Tibial nerve (tissue), 4 donors: Measurements from ENCODE around the gene SHISA6. TPM values are rescaled to one million over a fixed set of nuclear protein-coding genes. Genes with fewer than 3 reads are reported as not detected.

Experiments used
- DNase-seq, 2 donors: peaks; one replicate each; pipeline ENCODE4 v3.0.0-alpha.2; 2019; ENCODE audit warnings: low spot score in 2 of 2
- H3K27ac ChIP-seq, 4 donors: fragments of 200-600 bp; sonication (generic) in 3 of 4; one replicate each; pipeline ENCODE4 v1.5.1; 2017 to 2019; ENCODE audit warnings: mild to moderate bottlenecking in 1 of 4
- H3K27me3 ChIP-seq, 2 donors: fragments of 200-600 bp; sonication (generic) in 1 of 2; one replicate each; pipeline versions ENCODE4 v1.5.1 to v1.6.0; 2017 to 2019
- H3K36me3 ChIP-seq, 3 donors: fragments of 200-600 bp; sonication (generic); one replicate each; pipeline ENCODE4 v1.5.1; 2018 to 2019
- H3K4me1 ChIP-seq, 4 donors: fragments of 200-600 bp; sonication (generic) in 3 of 4; one replicate each; pipeline ENCODE4 v1.5.1; 2017 to 2019
- H3K4me3 ChIP-seq, 4 donors: fragments of 200-600 bp; sonication (generic) in 3 of 4; one replicate each; pipeline ENCODE4 v1.5.1; 2017 to 2019; ENCODE audit warnings: mild to moderate bottlenecking in 1 of 4, moderate library complexity in 1 of 4
- H3K9me3 ChIP-seq, 4 donors: fragments of 200-600 bp; sonication (generic) in 3 of 4; one replicate each; pipeline ENCODE4 v1.5.1; 2017 to 2019
- EP300 ChIP-seq, 2 donors: sonication (generic); formaldehyde crosslinking; IDR thresholded peaks; one replicate each; pipeline ENCODE4 v1.6.1; 2017; ENCODE audit warnings: antibody characterized with exemption in 2 of 2, mild to moderate bottlenecking in 1 of 2
- POLR2A ChIP-seq, 2 donors: fragments of 450-650 bp; IDR thresholded peaks; one replicate each; pipeline ENCODE4 v1.6.1; 2017; ENCODE audit warnings: antibody characterized with exemption in 2 of 2, mild to moderate bottlenecking in 2 of 2, moderate library complexity in 2 of 2
- WGBS, 2 donors: methylation state at CpG; one replicate each; pipeline ENCODE4 v1.1.5; 2018; 5-methylcytosine and 5-hydroxymethylcytosine counted together
- total RNA-seq, 4 donors: library from RNA; depleted of rRNA; stranded (reverse); fragments of >200 nt; gene quantifications; one replicate each; pipeline ENCODE4 v1.1.0, GENCODE V29; 2016
- TF ChIP-seq, protein P1 (sequence below), 5 experiments: fragments of 200-600 bp in 3 of 5; fragments of 450-650 bp in 2 of 5; sonication (generic) in 3 of 5; IDR thresholded peaks; one replicate each; pipeline ENCODE4 v1.5.1; 2016 to 2019; ENCODE audit warnings: antibody characterized with exemption in 5 of 5, mild to moderate bottlenecking in 3 of 5, moderate library complexity in 2 of 5

The SHISA6 gene
- total RNA-seq, 4 donors from 2014 or later, result 10.8 to 28.0 (median 21.9) TPM

GRCh38 chr17:11256877-11257276, 15.9 kb downstream of the SHISA6 start:
- H3K27ac ChIP-seq, result no peak overlapping the region
- no peak for DNase-seq
- peaks cover 0 to 7% (median 0%) of the 10 kb centered on the region in 3 donors for H3K36me3 ChIP-seq
- 48 to 51% methylated on average over 11 of the region's 11 CpGs for WGBS, 2 donors
- H3K9me3 ChIP-seq, result peaks cover 0 to 6% (median 0%) of the 10 kb centered on the region in 4 donors
- no peaks in the 10 kb centered on the region for H3K4me1 ChIP-seq
- no peak overlapping the region for H3K4me3 ChIP-seq
- H3K27me3 ChIP-seq, result no peaks in the 10 kb centered on the region
- TF ChIP-seq EP300 (IDR thresholded peaks at IDR 0.05) (no peak), POLR2A (IDR thresholded peaks at IDR 0.05) (no peak)
- TF ChIP-seq, protein P1, sequence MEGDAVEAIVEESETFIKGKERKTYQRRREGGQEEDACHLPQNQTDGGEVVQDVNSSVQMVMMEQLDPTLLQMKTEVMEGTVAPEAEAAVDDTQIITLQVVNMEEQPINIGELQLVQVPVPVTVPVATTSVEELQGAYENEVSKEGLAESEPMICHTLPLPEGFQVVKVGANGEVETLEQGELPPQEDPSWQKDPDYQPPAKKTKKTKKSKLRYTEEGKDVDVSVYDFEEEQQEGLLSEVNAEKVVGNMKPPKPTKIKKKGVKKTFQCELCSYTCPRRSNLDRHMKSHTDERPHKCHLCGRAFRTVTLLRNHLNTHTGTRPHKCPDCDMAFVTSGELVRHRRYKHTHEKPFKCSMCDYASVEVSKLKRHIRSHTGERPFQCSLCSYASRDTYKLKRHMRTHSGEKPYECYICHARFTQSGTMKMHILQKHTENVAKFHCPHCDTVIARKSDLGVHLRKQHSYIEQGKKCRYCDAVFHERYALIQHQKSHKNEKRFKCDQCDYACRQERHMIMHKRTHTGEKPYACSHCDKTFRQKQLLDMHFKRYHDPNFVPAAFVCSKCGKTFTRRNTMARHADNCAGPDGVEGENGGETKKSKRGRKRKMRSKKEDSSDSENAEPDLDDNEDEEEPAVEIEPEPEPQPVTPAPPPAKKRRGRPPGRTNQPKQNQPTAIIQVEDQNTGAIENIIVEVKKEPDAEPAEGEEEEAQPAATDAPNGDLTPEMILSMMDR (IDR thresholded peaks at IDR 0.05), result no peak

GRCh38 chr17:11264183-11264871, 23.3 kb downstream of the SHISA6 start:
- DNase-seq, result no peak
- no peaks in the 10 kb centered on the region for H3K27me3 ChIP-seq
- no peaks in the 10 kb centered on the region for H3K4me1 ChIP-seq
- no peak overlapping the region for H3K27ac ChIP-seq
- H3K4me3 ChIP-seq, result no peak overlapping the region
- H3K9me3 ChIP-seq, result peaks cover 0 to 38% (median 3%) of the 10 kb centered on the region in 4 donors
- no peak for TF ChIP-seq EP300 (IDR thresholded peaks at IDR 0.05)
- H3K36me3 ChIP-seq, result peaks cover 0 to 28% (median 0%) of the 10 kb centered on the region in 3 donors
- 64 to 77% methylated on average over 2 of the region's 2 CpGs for WGBS, 2 donors

GRCh38 chr17:11267999-11268575, 27.1 kb downstream of the SHISA6 start:
- Histone ChIP-seq H3K27ac (no peak overlapping the region), H3K36me3 (peaks cover 0 to 20% (median 0%) of the 10 kb centered on the region in 3 donors), H3K9me3 (peaks cover 0 to 23% (median 3%) of the 10 kb centered on the region in 4 donors), H3K4me3 (no peak overlapping the region), H3K27me3 (no peaks in the 10 kb centered on the region), H3K4me1 (no peaks in the 10 kb centered on the region)
- TF ChIP-seq, protein P1 (IDR thresholded peaks at IDR 0.05), result no peak
- no peak for TF ChIP-seq EP300 (IDR thresholded peaks at IDR 0.05)
- no peak for TF ChIP-seq POLR2A (IDR thresholded peaks at IDR 0.05)
- 73 to 76% methylated on average over 1 of the region's 1 CpG for WGBS, 2 donors
- DNase-seq, result no peak

DNA sequence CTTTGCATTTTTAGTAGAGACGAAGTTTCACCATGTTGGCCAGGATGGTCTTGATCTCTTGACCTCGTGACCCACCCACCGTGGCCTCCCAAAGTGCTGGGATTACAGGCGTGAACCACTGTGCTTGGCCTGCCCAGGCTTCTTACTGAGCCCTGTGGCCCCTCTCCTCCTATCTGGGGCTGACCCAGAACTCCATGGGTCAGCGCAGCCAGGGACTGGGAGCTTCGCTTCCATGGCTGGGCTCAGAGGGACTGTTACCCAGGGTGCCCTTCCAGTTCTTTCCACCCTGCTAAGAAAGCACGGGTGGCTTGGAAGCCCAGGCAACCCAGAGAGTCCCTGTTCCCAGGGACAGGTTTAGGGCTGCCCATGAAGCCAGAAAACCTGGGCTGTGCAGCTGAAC, 28.2 kb downstream of the SHISA6 start:
- Histone ChIP-seq H3K27ac (no peak overlapping the region), H3K27me3 (no peaks in the 10 kb centered on the region), H3K36me3 (peaks cover 0 to 9% (median 0%) of the 10 kb centered on the region in 3 donors), H3K4me3 (no peak overlapping the region), H3K9me3 (peaks cover 0 to 15% (median 2%) of the 10 kb centered on the region in 4 donors), H3K4me1 (no peaks in the 10 kb centered on the region)
- no peak for DNase-seq
- no peak for TF ChIP-seq POLR2A (IDR thresholded peaks at IDR 0.05)
- TF ChIP-seq EP300 (IDR thresholded peaks at IDR 0.05), result no peak
- TF ChIP-seq, protein P1 (IDR thresholded peaks at IDR 0.05), result no peak
- WGBS, 2 donors, result 86 to 93% methylated on average over 6 to 7 of the region's 7 CpGs

GRCh38 chr17:11272191-11272590, 31.2 kb downstream of the SHISA6 start:
- 86 to 91% methylated on average over 8 of the region's 8 CpGs for WGBS, 2 donors
- Histone ChIP-seq H3K4me1 (peaks cover 0 to 10% (median 0%) of the 10 kb centered on the region in 4 donors), H3K9me3 (peaks cover 0 to 6% (median 0%) of the 10 kb centered on the region in 4 donors), H3K4me3 (no peak overlapping the region), H3K27me3 (no peaks in the 10 kb centered on the region), H3K36me3 (no peaks in the 10 kb centered on the region), H3K27ac (no peak overlapping the region)
- TF ChIP-seq, protein P1 (IDR thresholded peaks at IDR 0.05), result no peak
- TF ChIP-seq EP300 (IDR thresholded peaks at IDR 0.05) (no peak), POLR2A (IDR thresholded peaks at IDR 0.05) (no peak)
- no peak for DNase-seq
